Neural cell (in vitro differentiated cells): ENCODE data around the gene BNC2.

Source experiments
- CTCF ChIP-seq: fragments of 450-650 bp; IDR thresholded peaks from 2 replicates; pipeline ENCODE4 v1.5.1; 2014; ENCODE audit warnings: antibody characterized with exemption, mild to moderate bottlenecking, moderate library complexity; ENCODE audit not compliant: poor library complexity, severe bottlenecking
- EP300 ChIP-seq: fragments of 450-650 bp; conservative IDR thresholded peaks from 2 replicates; pipeline ENCODE4 v1.6.1; 2014; ENCODE audit warnings: antibody characterized with exemption, mild to moderate bottlenecking, moderate library complexity; ENCODE audit not compliant: poor library complexity, severe bottlenecking
- EZH2 ChIP-seq: fragments of 200-600, 300-800 bp; shearing (Covaris generic), sonication (generic); IDR thresholded peaks from 2 replicates; pipeline ENCODE4 v1.6.1; 2014; ENCODE audit warnings: antibody characterized with exemption, low read length, borderline replicate concordance, mild to moderate bottlenecking; ENCODE audit not compliant: insufficient read depth, poor library complexity, severe bottlenecking
- MXI1 ChIP-seq: fragments of 450-650 bp; conservative IDR thresholded peaks from 2 replicates; pipeline ENCODE4 v1.6.1; 2014; ENCODE audit warnings: antibody characterized with exemption, mild to moderate bottlenecking; ENCODE audit not compliant: poor library complexity, severe bottlenecking
- POLR2AphosphoS5 ChIP-seq: IDR thresholded peaks from 2 replicates; pipeline ENCODE4 v1.6.1; 2012
- TAF1 ChIP-seq: IDR thresholded peaks from 2 replicates; pipeline ENCODE4 v1.6.1; 2012; ENCODE audit warnings: low read depth
- TF ChIP-seq, protein P1 (sequence below): IDR thresholded peaks from 2 replicates; pipeline ENCODE4 v1.6.1; 2012; ENCODE audit warnings: borderline replicate concordance

DNA sequence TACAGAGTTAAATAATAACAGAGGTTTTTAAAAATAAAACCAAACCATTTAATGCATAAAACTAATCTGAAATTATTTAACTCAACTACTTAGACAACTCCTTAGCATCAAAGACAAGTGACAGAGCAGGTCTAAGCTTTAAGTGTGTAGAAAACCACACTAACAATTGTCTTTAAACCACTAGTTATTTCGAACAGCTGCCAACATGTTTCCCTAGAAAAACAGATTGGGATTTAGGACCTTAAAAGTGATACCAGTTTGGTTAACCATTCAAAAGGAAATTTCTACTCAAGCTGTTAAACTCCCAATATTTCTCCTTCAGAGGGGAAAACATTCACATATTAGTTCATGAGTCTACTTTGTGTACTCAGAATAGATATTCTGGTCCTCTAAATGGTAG, 208.7 kb downstream of the BNC2 start:
- no peak for TF ChIP-seq POLR2AphosphoS5
- TF ChIP-seq, protein P1, sequence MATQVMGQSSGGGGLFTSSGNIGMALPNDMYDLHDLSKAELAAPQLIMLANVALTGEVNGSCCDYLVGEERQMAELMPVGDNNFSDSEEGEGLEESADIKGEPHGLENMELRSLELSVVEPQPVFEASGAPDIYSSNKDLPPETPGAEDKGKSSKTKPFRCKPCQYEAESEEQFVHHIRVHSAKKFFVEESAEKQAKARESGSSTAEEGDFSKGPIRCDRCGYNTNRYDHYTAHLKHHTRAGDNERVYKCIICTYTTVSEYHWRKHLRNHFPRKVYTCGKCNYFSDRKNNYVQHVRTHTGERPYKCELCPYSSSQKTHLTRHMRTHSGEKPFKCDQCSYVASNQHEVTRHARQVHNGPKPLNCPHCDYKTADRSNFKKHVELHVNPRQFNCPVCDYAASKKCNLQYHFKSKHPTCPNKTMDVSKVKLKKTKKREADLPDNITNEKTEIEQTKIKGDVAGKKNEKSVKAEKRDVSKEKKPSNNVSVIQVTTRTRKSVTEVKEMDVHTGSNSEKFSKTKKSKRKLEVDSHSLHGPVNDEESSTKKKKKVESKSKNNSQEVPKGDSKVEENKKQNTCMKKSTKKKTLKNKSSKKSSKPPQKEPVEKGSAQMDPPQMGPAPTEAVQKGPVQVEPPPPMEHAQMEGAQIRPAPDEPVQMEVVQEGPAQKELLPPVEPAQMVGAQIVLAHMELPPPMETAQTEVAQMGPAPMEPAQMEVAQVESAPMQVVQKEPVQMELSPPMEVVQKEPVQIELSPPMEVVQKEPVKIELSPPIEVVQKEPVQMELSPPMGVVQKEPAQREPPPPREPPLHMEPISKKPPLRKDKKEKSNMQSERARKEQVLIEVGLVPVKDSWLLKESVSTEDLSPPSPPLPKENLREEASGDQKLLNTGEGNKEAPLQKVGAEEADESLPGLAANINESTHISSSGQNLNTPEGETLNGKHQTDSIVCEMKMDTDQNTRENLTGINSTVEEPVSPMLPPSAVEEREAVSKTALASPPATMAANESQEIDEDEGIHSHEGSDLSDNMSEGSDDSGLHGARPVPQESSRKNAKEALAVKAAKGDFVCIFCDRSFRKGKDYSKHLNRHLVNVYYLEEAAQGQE = no peak
- no peak for TF ChIP-seq EZH2
- TF ChIP-seq CTCF = no peak
- no peak for TF ChIP-seq TAF1
- TF ChIP-seq EP300 = no peak
- TF ChIP-seq MXI1 = no peak
